ENCODE data around the gene CHST3. TPM values are rescaled to one million over a fixed set of nuclear protein-coding genes. Genes with fewer than 3 reads are reported as not detected.

The CHST3 gene
- total RNA-seq, 1 donor from 2014 or later, result 0.83 TPM

- Mint-ChIP-seq H3K4me3 (ENCODE audit: unreplicated experiment) (no peak overlapping the region), H3K27me3 (ENCODE audit: unreplicated experiment) (peaks cover 5% of the 10 kb centered on the region), H3K27ac (ENCODE audit: unreplicated experiment) (no peak overlapping the region), H3K4me1 (ENCODE audit: low read depth, unreplicated experiment) (peaks cover 1% of the 10 kb centered on the region), H3K36me3 (ENCODE audit: unreplicated experiment) (no peaks in the 10 kb centered on the region), H3K9me3 (ENCODE audit: unreplicated experiment) (peaks cover 10% of the 10 kb centered on the region)
- TF ChIP-seq, protein P1, sequence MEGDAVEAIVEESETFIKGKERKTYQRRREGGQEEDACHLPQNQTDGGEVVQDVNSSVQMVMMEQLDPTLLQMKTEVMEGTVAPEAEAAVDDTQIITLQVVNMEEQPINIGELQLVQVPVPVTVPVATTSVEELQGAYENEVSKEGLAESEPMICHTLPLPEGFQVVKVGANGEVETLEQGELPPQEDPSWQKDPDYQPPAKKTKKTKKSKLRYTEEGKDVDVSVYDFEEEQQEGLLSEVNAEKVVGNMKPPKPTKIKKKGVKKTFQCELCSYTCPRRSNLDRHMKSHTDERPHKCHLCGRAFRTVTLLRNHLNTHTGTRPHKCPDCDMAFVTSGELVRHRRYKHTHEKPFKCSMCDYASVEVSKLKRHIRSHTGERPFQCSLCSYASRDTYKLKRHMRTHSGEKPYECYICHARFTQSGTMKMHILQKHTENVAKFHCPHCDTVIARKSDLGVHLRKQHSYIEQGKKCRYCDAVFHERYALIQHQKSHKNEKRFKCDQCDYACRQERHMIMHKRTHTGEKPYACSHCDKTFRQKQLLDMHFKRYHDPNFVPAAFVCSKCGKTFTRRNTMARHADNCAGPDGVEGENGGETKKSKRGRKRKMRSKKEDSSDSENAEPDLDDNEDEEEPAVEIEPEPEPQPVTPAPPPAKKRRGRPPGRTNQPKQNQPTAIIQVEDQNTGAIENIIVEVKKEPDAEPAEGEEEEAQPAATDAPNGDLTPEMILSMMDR (IDR thresholded peaks at IDR 0.05; ENCODE audit: partially characterized antibody, unreplicated experiment), result no peak
- DNase-seq, result no peak
These were observed 89.5 kb downstream of the CHST3 start for GRCh38 chr10:72053690-72054089.

- no peak for DNase-seq
- Mint-ChIP-seq H3K27me3 (ENCODE audit: unreplicated experiment) (peaks cover 8% of the 10 kb centered on the region), H3K27ac (ENCODE audit: unreplicated experiment) (no peak overlapping the region), H3K36me3 (ENCODE audit: unreplicated experiment) (no peaks in the 10 kb centered on the region), H3K4me3 (ENCODE audit: unreplicated experiment) (no peak overlapping the region), H3K4me1 (ENCODE audit: low read depth, unreplicated experiment) (peaks cover 17% of the 10 kb centered on the region), H3K9me3 (ENCODE audit: unreplicated experiment) (peaks cover 21% of the 10 kb centered on the region)
- TF ChIP-seq, protein P1 (IDR thresholded peaks at IDR 0.05; ENCODE audit: partially characterized antibody, unreplicated experiment), result no peak
These were observed 91.9 kb downstream of the CHST3 start for GRCh38 chr10:72056113-72056512.

- no peak for DNase-seq
- Mint-ChIP-seq H3K27me3 (ENCODE audit: unreplicated experiment) (peaks cover 10% of the 10 kb centered on the region), H3K4me3 (ENCODE audit: unreplicated experiment) (no peak overlapping the region), H3K4me1 (ENCODE audit: low read depth, unreplicated experiment) (peaks cover 20% of the 10 kb centered on the region), H3K27ac (ENCODE audit: unreplicated experiment) (no peak overlapping the region), H3K36me3 (ENCODE audit: unreplicated experiment) (no peaks in the 10 kb centered on the region), H3K9me3 (ENCODE audit: unreplicated experiment) (peaks cover 22% of the 10 kb centered on the region)
- TF ChIP-seq, protein P1 (IDR thresholded peaks at IDR 0.05; ENCODE audit: partially characterized antibody, unreplicated experiment), result no peak
These were observed 92.9 kb downstream of the CHST3 start for GRCh38 chr10:72056932-72057751.

DNA sequence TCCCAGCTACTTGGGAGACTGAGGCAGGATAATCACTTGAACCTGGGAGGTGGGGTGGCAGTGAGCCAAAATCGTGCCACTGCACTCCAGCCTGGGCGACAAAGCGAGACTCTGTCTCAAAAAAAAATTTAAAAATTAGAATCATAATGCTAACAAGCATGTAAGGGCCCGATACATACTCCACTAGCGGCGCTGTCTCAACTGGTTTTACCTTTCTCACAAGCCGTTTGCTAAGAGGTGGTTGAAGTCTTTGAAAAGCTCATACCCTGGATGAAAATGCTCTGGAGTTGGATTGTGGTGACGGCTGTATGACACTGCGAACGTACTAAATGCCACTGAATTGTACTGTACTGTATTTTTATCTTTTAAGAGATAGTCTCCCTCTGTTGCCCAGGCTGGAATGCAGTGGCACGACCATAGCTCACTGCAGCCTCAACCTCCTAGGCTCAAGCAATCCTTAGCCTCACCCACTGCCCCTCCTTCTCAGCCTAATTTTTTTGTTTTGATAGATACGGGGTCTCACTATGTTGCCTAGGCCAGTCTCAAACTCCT lies 94.2 kb downstream of the CHST3 start:
- no peak for DNase-seq
- H3K27me3 Mint-ChIP-seq (ENCODE audit: unreplicated experiment), result peaks cover 15% of the 10 kb centered on the region
- no peak overlapping the region for H3K27ac Mint-ChIP-seq (ENCODE audit: unreplicated experiment)
- peaks cover 26% of the 10 kb centered on the region for H3K9me3 Mint-ChIP-seq (ENCODE audit: unreplicated experiment)
- H3K36me3 Mint-ChIP-seq (ENCODE audit: unreplicated experiment), result no peaks in the 10 kb centered on the region
- H3K4me1 Mint-ChIP-seq (ENCODE audit: low read depth, unreplicated experiment), result peaks cover 24% of the 10 kb centered on the region
- TF ChIP-seq, protein P1 (IDR thresholded peaks at IDR 0.05; ENCODE audit: partially characterized antibody, unreplicated experiment), result no peak
- H3K4me3 Mint-ChIP-seq (ENCODE audit: unreplicated experiment), result no peak overlapping the region

Data from glutamatergic neuron (in vitro differentiated cells).